HG03442 (cell line): ENCODE measurements around the gene GMPPB.
A peak's percentile ranks its signal among the peaks of the same experiment; 100 is the strongest.
"Not testable (repeated sequence)": the region's sequence is repeated elsewhere in the genome, so short reads cannot be mapped to it uniquely, and the experiment has no call there.

ENCODE experiments used
- ATAC-seq: cut with Tn5 transposase; IDR thresholded peaks from one replicate; pipeline ENCODE4 v1.9.1; 2021; ENCODE audit warnings: mild to moderate bottlenecking, moderate library complexity; ENCODE audit not compliant: unreplicated experiment

GMPPB gene

GRCh38 chr3:49723628-49724551 is at the start of gene GMPPB:
TSS of gene GMPPB (minus strand) at chr3:49723951. CDS start at chr3:49723726, 225 bp downstream.
- peak; percentile 72 for ATAC-seq

- no peak for ATAC-seq
Observed at GRCh38 chr3:49772703-49773102, 49.0 kb upstream of the GMPPB start.

GRCh38 chr3:49771340-49771938 is 47.7 kb upstream of the GMPPB start:
- ATAC-seq = no peak

GRCh38 chr3:49769926-49770325 is 46.2 kb upstream of the GMPPB start:
- no peak for ATAC-seq

GRCh38 chr3:49769286-49769915 is 45.6 kb upstream of the GMPPB start:
- no peak for ATAC-seq

- no peak for ATAC-seq
Observed at GRCh38 chr3:49763981-49764380, 40.2 kb upstream of the GMPPB start.

GRCh38 chr3:49761661-49762060 is 37.9 kb upstream of the GMPPB start:
- ATAC-seq = no peak

GRCh38 chr3:49759226-49759625 is 35.5 kb upstream of the GMPPB start:
- ATAC-seq = no peak

- no peak for ATAC-seq
Observed at GRCh38 chr3:49757197-49757596, 33.4 kb upstream of the GMPPB start.

- no peak for ATAC-seq
Observed at GRCh38 chr3:49756036-49756435, 32.3 kb upstream of the GMPPB start.

GRCh38 chr3:49754536-49754935 is 30.8 kb upstream of the GMPPB start:
- ATAC-seq = no peak

- ATAC-seq = no peak
Observed at GRCh38 chr3:49751501-49751900, 27.8 kb upstream of the GMPPB start.

- ATAC-seq = no peak
Observed at GRCh38 chr3:49750056-49750455, 26.3 kb upstream of the GMPPB start.

- ATAC-seq = not testable (repeated sequence)
Observed at GRCh38 chr3:49748874-49749273, 25.1 kb upstream of the GMPPB start.

- ATAC-seq = no peak
Observed at GRCh38 chr3:49747792-49748480, 24.2 kb upstream of the GMPPB start.

GRCh38 chr3:49745986-49746385 is 22.2 kb upstream of the GMPPB start:
- ATAC-seq = no peak

GRCh38 chr3:49740427-49740826 is 16.7 kb upstream of the GMPPB start:
- ATAC-seq = no peak

- no peak for ATAC-seq
Observed at GRCh38 chr3:49738067-49738713, 14.4 kb upstream of the GMPPB start.

- no peak for ATAC-seq
Observed at GRCh38 chr3:49734752-49735151, 11.0 kb upstream of the GMPPB start.

GRCh38 chr3:49733551-49733950 is 9.8 kb upstream of the GMPPB start:
- no peak for ATAC-seq

GRCh38 chr3:49732597-49732996 is 8.8 kb upstream of the GMPPB start:
- ATAC-seq = no peak
